H1 (cell line): Measurements from ENCODE around the gene TRAPPC6A. TPM values are rescaled to one million over a fixed set of nuclear protein-coding genes. Genes with fewer than 3 reads are reported as not detected.

ENCODE experiments used
- CTCF ChIA-PET: fragments of 300-600 bp; sonication (Branson Sonifier 250); formaldehyde crosslinking; loops from one replicate; lab custom pipeline; 2021; ENCODE audit not compliant: partially characterized antibody; lab: Charles Lee
- POLR2A ChIA-PET: fragments of 300-600 bp; sonication (Branson Sonifier 250); formaldehyde crosslinking; loops from one replicate; lab custom pipeline; 2021; ENCODE audit warnings: inconsistent platforms; ENCODE audit not compliant: partially characterized antibody; lab: Charles Lee
- DNase-seq, 2 experiments: peaks; one replicate each; pipeline versions ENCODE4 v3.0.0 to v3.0.0-alpha.2; 2010 to 2022; ENCODE audit warnings: low spot score in 2 of 2, low read depth in 1 of 2, mixed read lengths in 1 of 2
- FAIRE-seq: peaks from 2 replicates; lab custom pipeline; 2011; peaks lifted over from hg19 to GRCh38; lab: Jason Lieb, UNC
- H2AFZ ChIP-seq: 2 replicates; pipeline ENCODE4 v1.8.1; 2012; ENCODE audit warnings: low read length, inconsistent platforms
- H2AK5ac ChIP-seq: 2 replicates; pipeline ENCODE4 v1.6.1; 2013; ENCODE audit warnings: low read depth, low read length
- H2BK120ac ChIP-seq: replicated peaks from 2 replicates; pipeline ENCODE3; 2013; ENCODE audit warnings: low read depth, low read length, inconsistent platforms
- H2BK12ac ChIP-seq: 2 replicates; pipeline ENCODE4 v1.6.1; 2013; ENCODE audit warnings: low read depth, low read length
- H2BK15ac ChIP-seq: 2 replicates; pipeline ENCODE4 v1.6.1; 2013; ENCODE audit warnings: low read length
- H2BK20ac ChIP-seq: 2 replicates; pipeline ENCODE4 v1.6.1; 2013; ENCODE audit warnings: low read length
- H2BK5ac ChIP-seq: 2 replicates; pipeline ENCODE4 v1.6.1; 2013; ENCODE audit warnings: low read depth, low read length
- H3K14ac ChIP-seq: 2 replicates; pipeline ENCODE4 v1.6.1; 2013; ENCODE audit warnings: inconsistent platforms; ENCODE audit not compliant: insufficient read length
- H3K18ac ChIP-seq: 2 replicates; pipeline ENCODE4 v1.6.1; 2013; ENCODE audit warnings: low read length; ENCODE audit errors: extremely low read depth
- H3K23ac ChIP-seq: 2 replicates; pipeline ENCODE4 v1.6.1; 2013; ENCODE audit warnings: inconsistent platforms; ENCODE audit not compliant: insufficient read length
- H3K23me2 ChIP-seq: 2 replicates; pipeline ENCODE4 v1.6.1; 2013; ENCODE audit warnings: low read depth, low read length
- H3K27ac ChIP-seq: 2 replicates; pipeline ENCODE4 v1.6.1; 2011; ENCODE audit warnings: low read depth, low read length, inconsistent platforms
- H3K27me3 ChIP-seq, 4 experiments: replicated peaks in 1 of 4; 1 replicate in 1 of 4; 2 replicates in 3 of 4; pipeline versions ENCODE4 v1.6.1 to v1.8.1; 2011 to 2013; ENCODE audit warnings: low read length in 3 of 4, mild to moderate bottlenecking in 3 of 4, inconsistent platforms in 2 of 4, mixed read lengths in 2 of 4, moderate library complexity in 1 of 4; ENCODE audit not compliant: control insufficient read depth in 3 of 4, insufficient read depth in 3 of 4; ENCODE audit errors: extremely low read depth in 1 of 4
- H3K36me3 ChIP-seq, 4 experiments: 2 replicates each; pipeline versions ENCODE4 v1.6.1 to v1.8.1; 2011 to 2013; ENCODE audit warnings: mild to moderate bottlenecking in 4 of 4, low read length in 3 of 4, moderate library complexity in 2 of 4, control low read depth in 1 of 4, inconsistent platforms in 1 of 4; ENCODE audit not compliant: insufficient read depth in 4 of 4, control insufficient read depth in 2 of 4
- H3K4ac ChIP-seq: replicated peaks from 2 replicates; pipeline ENCODE3; 2013; ENCODE audit warnings: low read length, low read depth, mixed read lengths, inconsistent platforms; ENCODE audit not compliant: insufficient read length
- H3K4me1 ChIP-seq, 4 experiments: replicated peaks in 1 of 4; 1 replicate in 1 of 4; 2 replicates in 3 of 4; pipeline versions ENCODE4 v1.6.1 to v1.8.1; 2011 to 2013; ENCODE audit warnings: low read length in 3 of 4, inconsistent platforms in 2 of 4, mixed read lengths in 1 of 4; ENCODE audit not compliant: insufficient read depth in 4 of 4, control insufficient read depth in 3 of 4
- H3K4me2 ChIP-seq, 2 experiments: 2 replicates each; pipeline versions ENCODE4 v1.6.1 to v1.8.1; 2011 to 2013; ENCODE audit warnings: low read depth in 2 of 2, low read length in 2 of 2, control low read depth in 1 of 2, inconsistent platforms in 1 of 2, mild to moderate bottlenecking in 1 of 2; ENCODE audit not compliant: insufficient read depth in 1 of 2
- H3K4me3 ChIP-seq, 4 experiments: fragments of 200-600, 300-600 bp in 1 of 4; sonication (generic), shearing (Covaris generic), sonication (Bioruptor Twin) in 1 of 4; 2 replicates each; pipeline versions ENCODE4 v1.5.1 to v1.8.1; 2011 to 2016; ENCODE audit warnings: low read length in 4 of 4, low read depth in 3 of 4, control low read depth in 2 of 4, inconsistent platforms in 2 of 4, mild to moderate bottlenecking in 2 of 4, mixed read lengths in 1 of 4, moderate library complexity in 1 of 4; ENCODE audit not compliant: insufficient read depth in 2 of 4; ENCODE audit errors: extremely low read depth in 1 of 4
- H3K56ac ChIP-seq: replicated peaks from 2 replicates; pipeline ENCODE3; 2013; ENCODE audit warnings: low read depth, mild to moderate bottlenecking, mixed read lengths, low read length, inconsistent platforms; ENCODE audit not compliant: insufficient read length
- H3K79me1 ChIP-seq: 2 replicates; pipeline ENCODE4 v1.6.1; 2013; ENCODE audit warnings: low read depth, low read length, control low read depth
- H3K79me2 ChIP-seq, 2 experiments: 2 replicates each; pipeline versions ENCODE4 v1.6.1 to v1.8.1; 2012 to 2013; ENCODE audit warnings: low read length in 2 of 2, mild to moderate bottlenecking in 2 of 2, inconsistent platforms in 1 of 2; ENCODE audit not compliant: insufficient read depth in 2 of 2, control insufficient read depth in 1 of 2
- H3K9ac ChIP-seq, 4 experiments: replicated peaks in 1 of 4; 1 replicate in 1 of 4; 2 replicates in 3 of 4; pipeline versions ENCODE4 v1.6.1 to v1.8.1; 2011 to 2013; ENCODE audit warnings: low read depth in 3 of 4, low read length in 3 of 4, control low read depth in 2 of 4, mild to moderate bottlenecking in 2 of 4, moderate library complexity in 2 of 4, inconsistent platforms in 1 of 4; ENCODE audit errors: extremely low read depth in 1 of 4
- H3K9me3 ChIP-seq, 2 experiments: 2 replicates each; pipeline versions ENCODE4 v1.6.1 to v1.8.1; 2012 to 2013; ENCODE audit warnings: mild to moderate bottlenecking in 2 of 2, moderate library complexity in 2 of 2, control low read depth in 1 of 2, inconsistent platforms in 1 of 2, low read depth in 1 of 2, low read length in 1 of 2, mixed read lengths in 1 of 2; ENCODE audit not compliant: insufficient read depth in 2 of 2
- H4K20me1 ChIP-seq, 2 experiments: replicated peaks in 1 of 2; 2 replicates each; pipeline versions ENCODE3 to v1.8.1; 2011 to 2013; ENCODE audit warnings: inconsistent platforms in 2 of 2, low read length in 2 of 2, mild to moderate bottlenecking in 1 of 2; ENCODE audit not compliant: insufficient read depth in 2 of 2, control insufficient read depth in 1 of 2
- H4K5ac ChIP-seq: 2 replicates; pipeline ENCODE4 v1.6.1; 2013; ENCODE audit warnings: low read length, low read depth, mixed read lengths, inconsistent platforms; ENCODE audit not compliant: insufficient read length
- H4K8ac ChIP-seq: 2 replicates; pipeline ENCODE4 v1.8.0; 2013; ENCODE audit warnings: mild to moderate bottlenecking, moderate library complexity, low read length, inconsistent platforms; ENCODE audit not compliant: insufficient read depth; ENCODE audit errors: extremely low read depth
- H4K91ac ChIP-seq: replicated peaks from 2 replicates; pipeline ENCODE3; 2013; ENCODE audit warnings: low read length, mixed read lengths, inconsistent platforms; ENCODE audit not compliant: insufficient read length
- BRCA1 ChIP-seq: IDR thresholded peaks from 2 replicates; pipeline ENCODE4 v1.6.1; 2012; ENCODE audit warnings: low read depth, low read length, improper control_type of control experiment
- CBX5 ChIP-seq: fragments of 300-800, 300-1000 bp; sonication (generic); IDR thresholded peaks from 2 replicates; pipeline ENCODE4 v1.7.1; 2016; ENCODE audit warnings: antibody characterized with exemption, low read length, low read depth
- CREB1 ChIP-seq: IDR thresholded peaks from 2 replicates; pipeline ENCODE4 v1.6.1; 2012; ENCODE audit warnings: inconsistent platforms
- KDM4A ChIP-seq: IDR thresholded peaks from one replicate; pipeline ENCODE4 v1.7.1; 2012; ENCODE audit warnings: low read depth, mild to moderate bottlenecking, moderate library complexity, low read length, inconsistent platforms; ENCODE audit not compliant: severe bottlenecking
- KDM5A ChIP-seq: fragments of 200-600 bp; IDR thresholded peaks from 2 replicates; pipeline ENCODE4 v1.7.1; 2012; ENCODE audit warnings: mild to moderate bottlenecking, low read length, inconsistent platforms, mixed read lengths
- RAD21 ChIP-seq, 2 experiments: IDR thresholded peaks in 1 of 2; conservative IDR thresholded peaks in 1 of 2; 2 replicates each; pipeline ENCODE4 v1.6.1; 2011; ENCODE audit warnings: low read depth in 2 of 2, low read length in 2 of 2, improper control_type of control experiment in 1 of 2, inconsistent platforms in 1 of 2, mild to moderate bottlenecking in 1 of 2, moderate library complexity in 1 of 2
- RXRA ChIP-seq: IDR thresholded peaks from 2 replicates; pipeline ENCODE4 v1.6.1; 2011; ENCODE audit warnings: low read depth, mild to moderate bottlenecking, low read length, moderate library complexity; ENCODE audit not compliant: insufficient read depth
- SAP30 ChIP-seq: fragments of 300-600 bp; sonication (generic); IDR thresholded peaks from 2 replicates; pipeline ENCODE4 v1.7.1; 2012; ENCODE audit warnings: low read length, moderate library complexity, mild to moderate bottlenecking, inconsistent platforms; ENCODE audit not compliant: insufficient read depth, insufficient replicate concordance
- TAF1 ChIP-seq: IDR thresholded peaks from 2 replicates; pipeline ENCODE4 v1.6.1; 2011; ENCODE audit warnings: mild to moderate bottlenecking, low read depth, low read length
- WGBS, 2 experiments: shearing (Covaris generic) in 1 of 2; methylation state at CpG; one replicate each; pipeline versions ENCODE4 v1.1.6 to v1.1.7; 2013 to 2015; ENCODE audit warnings: low lambda C conversion rate in 2 of 2, mixed read lengths in 2 of 2, inconsistent platforms in 1 of 2, low coverage in 1 of 2, missing lambda C conversion rate in 1 of 2; ENCODE audit not compliant: insufficient replicate concordance in 2 of 2, insufficient coverage in 1 of 2, insufficient read length in 1 of 2; ENCODE audit errors: extremely low coverage in 1 of 2, missing lambda C conversion rate in 1 of 2; 5-methylcytosine and 5-hydroxymethylcytosine counted together
- polyA plus RNA-seq, 7 experiments: library from polyadenylated mRNA; depleted of rRNA in 3 of 7; stranded (reverse) in 5 of 7; unstranded in 2 of 7; fragments of >200 nt in 5 of 7; fragments of 200-250 nt in 2 of 7; gene quantifications; 1 replicate in 5 of 7; 2 replicates in 1 of 7; 4 replicates in 1 of 7; pipeline versions ENCODE4 v1.2.1 to v1.2.3, GENCODE V29; 2011 to 2013; ENCODE audit warnings: missing spikeins in 2 of 7, mixed read lengths in 2 of 7
- total RNA-seq: library from RNA; stranded (reverse); fragmentation: NEBNext Ultra II Directional; extraction: Animal tissue kit (Norgen Biotek cat#: 25700); gene quantifications from 2 replicates; pipeline ENCODE4 v1.2.1, GENCODE V29; 2021
- TF ChIP-seq, protein P1 (sequence below): IDR thresholded peaks from 2 replicates; pipeline ENCODE4 v1.6.1; 2012; ENCODE audit warnings: inconsistent platforms
- TF ChIP-seq, protein P2 (sequence below): IDR thresholded peaks from 2 replicates; pipeline ENCODE4 v1.6.1; 2011; ENCODE audit warnings: low read length, improper control_type of control experiment

TRAPPC6A gene
- total and polyA plus RNA-seq, 2 of the 8 experiments (the other 6 are each of a cell fraction or from before 2014, with no cell fraction given), result 31.8 to 130 TPM

DNA sequence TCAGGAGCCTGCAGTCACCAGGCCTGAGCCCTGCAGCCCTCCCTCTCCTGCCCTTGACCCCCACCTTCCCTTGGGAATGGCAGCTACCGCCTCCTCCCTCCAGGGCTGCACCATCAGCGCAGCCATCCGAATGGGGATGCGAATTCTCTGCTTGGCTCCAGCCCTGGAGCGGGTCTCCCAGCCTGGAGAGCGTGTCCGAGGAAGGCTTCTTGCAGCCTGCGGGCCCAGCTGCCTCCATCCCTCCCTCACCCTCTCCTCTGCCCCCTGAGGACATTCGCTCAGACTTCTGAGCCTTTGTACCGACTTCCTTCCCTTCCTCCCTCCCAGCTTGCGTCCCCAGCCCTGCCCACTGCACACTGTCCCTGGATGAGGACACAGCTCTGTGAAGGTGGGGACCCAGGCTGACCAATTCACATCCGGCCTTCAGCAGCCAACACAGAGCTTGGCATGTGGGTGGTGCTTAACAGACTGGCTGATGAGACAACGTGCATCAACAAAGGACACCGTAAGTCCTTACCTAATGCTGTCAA lies 11.2 kb downstream of the TRAPPC6A start:
- H3K4ac ChIP-seq, result no peak overlapping the region
- H3K56ac ChIP-seq, result no peak overlapping the region
- H4K20me1 ChIP-seq, result peaks cover 0 to 10% of the 10 kb centered on the region in 2 experiments
- H2AFZ ChIP-seq, result no peak overlapping the region
- no peaks in the 10 kb centered on the region for H3K36me3 ChIP-seq
- no peaks in the 10 kb centered on the region for H3K27me3 ChIP-seq
- H2BK15ac ChIP-seq, result no peak overlapping the region
- no peaks in the 10 kb centered on the region for H3K23me2 ChIP-seq
- H4K8ac ChIP-seq, result 0 out of 2 replicates have a peak overlapping the region, but pooled peaks have one; percentile 4
- WGBS, 2 experiments, result 70% methylated on average over 14 of the region's 14 CpGs; no CpG with 5 or more reads in 1 of the 2 experiments
- no peak overlapping the region for H3K4me2 ChIP-seq
- H3K9ac ChIP-seq, result no peak overlapping the region; a peak in 2 of 7 replicates
- no peak overlapping the region for H3K14ac ChIP-seq
- H2BK120ac ChIP-seq, result no peak overlapping the region
- H2BK12ac ChIP-seq, result no peak overlapping the region; the same call in 1 of the 2 replicates
- H3K4me1 ChIP-seq, result peaks cover 0 to 7% (median 2%) of the 10 kb centered on the region in 4 experiments; a peak in 5 of 7 replicates
- H3K79me2 ChIP-seq, result no peaks in the 10 kb centered on the region
- H3K27ac ChIP-seq, result no peak overlapping the region
- ChIA-PET POLR2A (interaction anchor here (1.1 to 3.7 kb wide), 4 partner anchors 9 to 262 kb away, joined by 3 to 21 read pairs (median 4); no protein-coding TSS in a partner anchor), CTCF (interaction anchor here (0.6 to 5.6 kb wide), 10 partner anchors 11 to 386 kb away, joined by 3 to 54 read pairs (median 6); partner anchors contain the start of genes BLOC1S3 and TRAPPC6A)
- H3K18ac ChIP-seq, result no peak overlapping the region; the same call in 1 of the 2 replicates
- H4K5ac ChIP-seq, result no peak overlapping the region
- H3K4me3 ChIP-seq, result no peak overlapping the region
- no peak for DNase-seq
- H3K23ac ChIP-seq, result no peak overlapping the region
- no peak overlapping the region for H2AK5ac ChIP-seq
- FAIRE-seq, result no peak
- H2BK5ac ChIP-seq, result peak overlapping the region; percentile 52; the same call in 1 of the 2 replicates
- peak overlapping the region; percentile 47 for H4K91ac ChIP-seq
- no peak overlapping the region for H2BK20ac ChIP-seq
- H3K79me1 ChIP-seq, result no peaks in the 10 kb centered on the region; the same call in 1 of the 2 replicates
- no peaks in the 10 kb centered on the region for H3K9me3 ChIP-seq
- no peak for TF ChIP-seq RXRA
- TF ChIP-seq CBX5, result no peak
- no peak for TF ChIP-seq TAF1
- no peak for TF ChIP-seq KDM5A
- TF ChIP-seq, protein P1, sequence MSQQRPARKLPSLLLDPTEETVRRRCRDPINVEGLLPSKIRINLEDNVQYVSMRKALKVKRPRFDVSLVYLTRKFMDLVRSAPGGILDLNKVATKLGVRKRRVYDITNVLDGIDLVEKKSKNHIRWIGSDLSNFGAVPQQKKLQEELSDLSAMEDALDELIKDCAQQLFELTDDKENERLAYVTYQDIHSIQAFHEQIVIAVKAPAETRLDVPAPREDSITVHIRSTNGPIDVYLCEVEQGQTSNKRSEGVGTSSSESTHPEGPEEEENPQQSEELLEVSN, result no peak
- TF ChIP-seq BRCA1, result no peak
- no peak for TF ChIP-seq KDM4A
- no peak for TF ChIP-seq RAD21 (IDR thresholded peaks at IDR 0.05 in 1 of 2, conservative IDR thresholded peaks at IDR 0.05 in 1 of 2; ENCODE audit: low read depth in 2 of 2, low read length in 2 of 2)
- TF ChIP-seq, protein P2, sequence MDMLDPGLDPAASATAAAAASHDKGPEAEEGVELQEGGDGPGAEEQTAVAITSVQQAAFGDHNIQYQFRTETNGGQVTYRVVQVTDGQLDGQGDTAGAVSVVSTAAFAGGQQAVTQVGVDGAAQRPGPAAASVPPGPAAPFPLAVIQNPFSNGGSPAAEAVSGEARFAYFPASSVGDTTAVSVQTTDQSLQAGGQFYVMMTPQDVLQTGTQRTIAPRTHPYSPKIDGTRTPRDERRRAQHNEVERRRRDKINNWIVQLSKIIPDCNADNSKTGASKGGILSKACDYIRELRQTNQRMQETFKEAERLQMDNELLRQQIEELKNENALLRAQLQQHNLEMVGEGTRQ, result no peak
- TF ChIP-seq SAP30, result no peak
- no peak for TF ChIP-seq CREB1
